IMR-90 (cell line): ENCODE results near the gene RASL11B.

Source experiments
- BHLHE40 ChIP-seq: fragments of 150-350 bp; IDR thresholded peaks from 2 replicates; pipeline ENCODE4 v1.6.1; 2016; ENCODE audit warnings: mild to moderate bottlenecking, low read depth, low read length
- CEBPB ChIP-seq: IDR thresholded peaks from 2 replicates; pipeline ENCODE4 v1.6.1; 2012; ENCODE audit warnings: low read depth, low read length, improper control_type of control experiment
- CHD1 ChIP-seq: IDR thresholded peaks from 2 replicates; pipeline ENCODE4 v1.6.1; 2012; ENCODE audit warnings: low read depth, low read length, improper control_type of control experiment
- CTCF ChIP-seq: conservative IDR thresholded peaks from 2 replicates; pipeline ENCODE4 v1.5.1; 2012; ENCODE audit warnings: mild to moderate bottlenecking, low read depth, low read length, improper control_type of control experiment
- MAFK ChIP-seq: IDR thresholded peaks from 2 replicates; pipeline ENCODE4 v1.6.1; 2012; ENCODE audit warnings: low read depth, low read length, improper control_type of control experiment
- MAZ ChIP-seq: IDR thresholded peaks from 2 replicates; pipeline ENCODE4 v1.6.1; 2012; ENCODE audit warnings: low read depth, mild to moderate bottlenecking, low read length, improper control_type of control experiment, moderate library complexity, borderline replicate concordance
- MXI1 ChIP-seq: IDR thresholded peaks from 2 replicates; pipeline ENCODE4 v1.6.1; 2012; ENCODE audit warnings: low read depth, mild to moderate bottlenecking, low read length, moderate library complexity, borderline replicate concordance
- NFE2L2 ChIP-seq: fragments of 150-350 bp; IDR thresholded peaks from 2 replicates; pipeline ENCODE4 v1.6.1; 2016; ENCODE audit warnings: low read depth, mild to moderate bottlenecking, low read length
- POLR2A ChIP-seq: IDR thresholded peaks from 2 replicates; pipeline ENCODE4 v1.6.1; 2012; ENCODE audit warnings: mild to moderate bottlenecking, low read depth, low read length
- RAD21 ChIP-seq: IDR thresholded peaks from 2 replicates; pipeline ENCODE4 v1.6.1; 2012; ENCODE audit warnings: low read length, improper control_type of control experiment
- RCOR1 ChIP-seq: IDR thresholded peaks from 2 replicates; pipeline ENCODE4 v1.6.1; 2012; ENCODE audit warnings: mild to moderate bottlenecking, low read length, improper control_type of control experiment; ENCODE audit not compliant: insufficient replicate concordance
- SMC3 ChIP-seq: fragments of 150-350 bp; IDR thresholded peaks from 2 replicates; pipeline ENCODE4 v1.6.1; 2016; ENCODE audit warnings: low read depth, mild to moderate bottlenecking, antibody characterized with exemption, low read length, moderate library complexity
- TF ChIP-seq, protein P1 (sequence below): fragments of 150-350 bp; IDR thresholded peaks from 2 replicates; pipeline ENCODE4 v1.6.1; 2017; ENCODE audit warnings: mild to moderate bottlenecking, antibody characterized with exemption, low read length, low read depth
- TF ChIP-seq, protein P2 (sequence below): fragments of 150-350 bp; IDR thresholded peaks from 2 replicates; pipeline ENCODE4 v1.6.1; 2016; ENCODE audit warnings: low read depth, mild to moderate bottlenecking, low read length, moderate library complexity, borderline replicate concordance

- TF ChIP-seq CTCF (no peak), MXI1 (no peak), POLR2A (no peak), CEBPB (no peak), RAD21 (no peak), BHLHE40 (no peak), CHD1 (no peak), MAFK (no peak), NFE2L2 (no peak), SMC3 (no peak), MAZ (no peak), RCOR1 (no peak)
- TF ChIP-seq, protein P1, sequence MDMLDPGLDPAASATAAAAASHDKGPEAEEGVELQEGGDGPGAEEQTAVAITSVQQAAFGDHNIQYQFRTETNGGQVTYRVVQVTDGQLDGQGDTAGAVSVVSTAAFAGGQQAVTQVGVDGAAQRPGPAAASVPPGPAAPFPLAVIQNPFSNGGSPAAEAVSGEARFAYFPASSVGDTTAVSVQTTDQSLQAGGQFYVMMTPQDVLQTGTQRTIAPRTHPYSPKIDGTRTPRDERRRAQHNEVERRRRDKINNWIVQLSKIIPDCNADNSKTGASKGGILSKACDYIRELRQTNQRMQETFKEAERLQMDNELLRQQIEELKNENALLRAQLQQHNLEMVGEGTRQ = no peak
- TF ChIP-seq, protein P2, sequence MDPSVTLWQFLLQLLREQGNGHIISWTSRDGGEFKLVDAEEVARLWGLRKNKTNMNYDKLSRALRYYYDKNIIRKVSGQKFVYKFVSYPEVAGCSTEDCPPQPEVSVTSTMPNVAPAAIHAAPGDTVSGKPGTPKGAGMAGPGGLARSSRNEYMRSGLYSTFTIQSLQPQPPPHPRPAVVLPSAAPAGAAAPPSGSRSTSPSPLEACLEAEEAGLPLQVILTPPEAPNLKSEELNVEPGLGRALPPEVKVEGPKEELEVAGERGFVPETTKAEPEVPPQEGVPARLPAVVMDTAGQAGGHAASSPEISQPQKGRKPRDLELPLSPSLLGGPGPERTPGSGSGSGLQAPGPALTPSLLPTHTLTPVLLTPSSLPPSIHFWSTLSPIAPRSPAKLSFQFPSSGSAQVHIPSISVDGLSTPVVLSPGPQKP = no peak
Observed at GRCh38 chr4:52836120-52836519, 26.0 kb upstream of the RASL11B start.
